ENCODE results near the gene HIF1A. TPM values are rescaled to one million over a fixed set of nuclear protein-coding genes. Genes with fewer than 3 reads are reported as not detected.

Gene HIF1A
- total and polyA plus RNA-seq, 2 donors (not counting 1 experiment from before 2014, with no cell fraction given), result 44.2 to 261 TPM

- intact Hi-C loops (cut with micrococcal nuclease), result loop anchor here (5.0 kb wide), 1 partner anchor 39 kb away; the partner anchor contains the start of gene HIF1A
- Histone ChIP-seq H3K36me3 (replicated peaks in 1 of 2; ENCODE audit: control extremely low read depth in 1 of 2, control insufficient read depth in 1 of 2, extremely low read depth in 1 of 2, insufficient read depth in 2 of 2, low read length in 1 of 2) (peaks cover 31 to 86% of the 10 kb centered on the region in 2 experiments), H3K9me3 (ENCODE audit: control extremely low read depth in 1 of 3, control insufficient read depth in 2 of 3, insufficient read depth in 1 of 3, low read length in 2 of 3) (no peaks in the 10 kb centered on the region)
These were observed 41.4 kb downstream of the HIF1A start for GRCh38 chr14:61736751-61737150.

More at GRCh38 chr14:61736751-61737150, 41.4 kb downstream of the HIF1A start:
- Histone ChIP-seq H3K27ac (ENCODE audit: low read length in 2 of 2) (peak overlapping the region in 1 of 2 donors; percentile 24), H3K9ac (ENCODE audit: low read length) (no peak overlapping the region), H3K4me1 (ENCODE audit: control insufficient read depth in 2 of 2, insufficient read depth in 2 of 2, low read length in 2 of 2) (peaks cover 0 to 3% of the 10 kb centered on the region in 2 donors), H2AFZ (ENCODE audit: insufficient read depth, low read depth, low read length, poor library complexity, severe bottlenecking) (no peak overlapping the region), H3K79me2 (ENCODE audit: control insufficient read depth, insufficient read depth, low read length) (peaks cover 53% of the 10 kb centered on the region), H3K27me3 (replicated peaks in 1 of 4; ENCODE audit: control extremely low read depth in 1 of 4, control insufficient read depth in 3 of 4, insufficient read depth in 4 of 4, low read length in 3 of 4) (no peaks in the 10 kb centered on the region), H4K20me1 (ENCODE audit: control insufficient read depth, insufficient read depth, low read length, poor library complexity, severe bottlenecking) (peaks cover 13% of the 10 kb centered on the region), H3K4me2 (replicated peaks; ENCODE audit: low read depth, low read length, poor library complexity, severe bottlenecking) (no peak overlapping the region), H3K4me3 (ENCODE audit: control extremely low read depth in 1 of 5, extremely low read depth in 1 of 5, insufficient read depth in 1 of 5, low read depth in 2 of 5, low read length in 4 of 5) (no peak overlapping the region)
- TF ChIP-seq CTCF (IDR thresholded peaks at IDR 0.05) (no peak), EZH2 (IDR thresholded peaks at IDR 0.05; ENCODE audit: borderline replicate concordance, insufficient read depth, low read depth, low read length, poor library complexity, severe bottlenecking) (no peak)
- Mint-ChIP-seq H3K4me3 (no peak overlapping the region), H3K4me1 (peaks cover 15% of the 10 kb centered on the region), H3K27ac (peak overlapping the region; percentile 12), H3K9me3 (ENCODE audit: insufficient read depth) (no peaks in the 10 kb centered on the region), H3K27me3 (no peaks in the 10 kb centered on the region)
- ChIA-PET CTCF (interaction anchor here (0.8 to 1.2 kb wide), 3 partner anchors 101 to 281 kb away, joined by 3 read pairs; no protein-coding TSS in a partner anchor), POLR2A (no interaction called here)
- 80% methylated on average over 1 of the region's 4 CpGs for WGBS (ENCODE audit: insufficient coverage)
- DNase-seq (no peak), ATAC-seq (ENCODE audit: low read depth) (no peak)

Data from B cell (primary cell).